Endothelial cell of umbilical vein (primary cell): ENCODE results near the gene DYNC2LI1. TPM values are rescaled to one million over a fixed set of nuclear protein-coding genes. Genes with fewer than 3 reads are reported as not detected.

Experiments used
- BruUV-seq: library from RNA; stranded (reverse); fragments of 400-500 nt; replicated peaks from 2 replicates; lab custom pipeline; 2021; lab: Mats Ljungman, UMichigan
- CTCF ChIA-PET: fragments of 300-600, 350-600 bp; sonication (Branson Sonifier 250); formaldehyde crosslinking; loops from one replicate; lab custom pipeline; 2021; ENCODE audit warnings: antibody characterized with exemption, inconsistent platforms; lab: Charles Lee
- POLR2A ChIA-PET: fragments of 300-600, 350-600 bp; sonication (Branson Sonifier 250); formaldehyde crosslinking; loops from one replicate; lab custom pipeline; 2021; ENCODE audit warnings: antibody characterized with exemption, inconsistent platforms; lab: Charles Lee
- DNase-seq: peaks from one replicate; pipeline ENCODE4 v3.0.0-alpha.2; 2011; ENCODE audit warnings: low read depth, low spot score
- FAIRE-seq: peaks from 2 replicates; lab custom pipeline; 2011; peaks lifted over from hg19 to GRCh38; lab: Jason Lieb, UNC
- H2AFZ ChIP-seq: 2 replicates; pipeline ENCODE4 v1.6.0; 2012; ENCODE audit warnings: low read depth, low read length, control low read depth, inconsistent platforms
- H3K27ac ChIP-seq: 2 replicates; pipeline ENCODE4 v1.5.1; 2011; ENCODE audit warnings: low read depth, mild to moderate bottlenecking, control low read depth, low read length, moderate library complexity; ENCODE audit not compliant: insufficient read depth
- H3K27me3 ChIP-seq, 2 experiments: 2 replicates each; pipeline versions ENCODE4 v1.6.0 to v1.6.1; 2011; ENCODE audit warnings: low read length in 2 of 2, mixed read lengths in 1 of 2; ENCODE audit not compliant: control insufficient read depth in 2 of 2, insufficient read depth in 2 of 2
- H3K36me3 ChIP-seq, 2 experiments: 2 replicates in 1 of 2; 3 replicates in 1 of 2; pipeline ENCODE4 v1.5.1; 2011; ENCODE audit warnings: low read length in 2 of 2, mild to moderate bottlenecking in 1 of 2, moderate library complexity in 1 of 2; ENCODE audit not compliant: control insufficient read depth in 2 of 2, insufficient read depth in 2 of 2; ENCODE audit errors: extremely low read depth in 1 of 2
- H3K4me1 ChIP-seq: 3 replicates; pipeline ENCODE4 v1.5.1; 2011; ENCODE audit warnings: mild to moderate bottlenecking, low read length; ENCODE audit not compliant: control insufficient read depth, insufficient read depth; ENCODE audit errors: extremely low read depth
- H3K4me2 ChIP-seq: 2 replicates; pipeline ENCODE4 v1.6.1; 2011; ENCODE audit warnings: low read length, control low read depth, mixed read lengths; ENCODE audit not compliant: insufficient read depth
- H3K4me3 ChIP-seq, 3 experiments: fragments of 200-600 bp in 1 of 3; sonication (generic), shearing (Covaris generic) in 1 of 3; replicated peaks in 1 of 3; 2 replicates each; pipeline ENCODE4 v1.5.1; 2011 to 2016; ENCODE audit warnings: control low read depth in 3 of 3, low read length in 3 of 3, mild to moderate bottlenecking in 2 of 3, inconsistent platforms in 1 of 3, low read depth in 1 of 3, moderate library complexity in 1 of 3; ENCODE audit not compliant: insufficient read depth in 1 of 3
- H3K79me2 ChIP-seq: 2 replicates; pipeline ENCODE4 v1.6.0; 2012; ENCODE audit warnings: low read length, inconsistent platforms; ENCODE audit not compliant: control insufficient read depth, insufficient read depth
- H3K9ac ChIP-seq: replicated peaks from 2 replicates; pipeline ENCODE3; 2011; ENCODE audit warnings: low read length, control low read depth; ENCODE audit not compliant: insufficient read depth; ENCODE audit errors: extremely low read depth
- H3K9me1 ChIP-seq: replicated peaks from 3 replicates; pipeline ENCODE4 v1.6.0; 2011; ENCODE audit warnings: mild to moderate bottlenecking, low read length; ENCODE audit not compliant: control insufficient read depth, insufficient read depth; ENCODE audit errors: extremely low read depth
- H3K9me3 ChIP-seq: replicated peaks from 2 replicates; pipeline ENCODE4 v1.5.1; 2012; ENCODE audit warnings: low read length, inconsistent platforms; ENCODE audit not compliant: control insufficient read depth, insufficient read depth
- H4K20me1 ChIP-seq: replicated peaks from 2 replicates; pipeline ENCODE3; 2011; ENCODE audit warnings: mild to moderate bottlenecking, low read length; ENCODE audit not compliant: control insufficient read depth, insufficient read depth; ENCODE audit errors: extremely low read depth
- CTCF ChIP-seq, 2 donors: IDR thresholded peaks; 1 replicate in 1 of 2; 2 replicates in 1 of 2; pipeline ENCODE4 v1.5.1; 2011; ENCODE audit warnings: low read length in 2 of 2, mild to moderate bottlenecking in 2 of 2, moderate library complexity in 2 of 2, control low read depth in 1 of 2, inconsistent platforms in 1 of 2, low read depth in 1 of 2; ENCODE audit not compliant: insufficient read depth in 1 of 2; ENCODE audit errors: extremely low read depth in 1 of 2
- EZH2 ChIP-seq: IDR thresholded peaks from 2 replicates; pipeline ENCODE4 v1.6.1; 2012; ENCODE audit warnings: borderline replicate concordance, low read depth, mild to moderate bottlenecking, moderate library complexity, low read length, inconsistent platforms; ENCODE audit not compliant: severe bottlenecking
- FOS ChIP-seq: IDR thresholded peaks from 2 replicates; pipeline ENCODE4 v1.6.1; 2011; ENCODE audit warnings: mild to moderate bottlenecking, low read length, moderate library complexity, borderline replicate concordance; ENCODE audit not compliant: insufficient read depth
- GATA2 ChIP-seq: IDR thresholded peaks from 2 replicates; pipeline ENCODE4 v1.7.0; 2011; ENCODE audit warnings: low read depth, mild to moderate bottlenecking, moderate library complexity, mixed read lengths, low read length; ENCODE audit not compliant: insufficient read length, insufficient read depth
- JUN ChIP-seq: IDR thresholded peaks from 2 replicates; pipeline ENCODE4 v1.6.1; 2011; ENCODE audit warnings: borderline replicate concordance, low read depth; ENCODE audit not compliant: insufficient read length, insufficient read depth
- MYC ChIP-seq: IDR thresholded peaks from one replicate; pipeline ENCODE4 v1.6.1; 2011; ENCODE audit warnings: mild to moderate bottlenecking, low read depth, low read length
- POLR2A ChIP-seq: IDR thresholded peaks from 2 replicates; pipeline ENCODE4 v1.6.1; 2012; ENCODE audit warnings: low read depth, mild to moderate bottlenecking, control low read depth, low read length
- POLR2AphosphoS5 ChIP-seq: IDR thresholded peaks from 2 replicates; pipeline ENCODE4 v1.6.1; 2012; ENCODE audit warnings: low read depth, mild to moderate bottlenecking, control low read depth, low read length, moderate library complexity; ENCODE audit not compliant: insufficient read depth
- dilution Hi-C: fragments of 300-500 bp; cut with MboI; formaldehyde crosslinking; loops from one replicate; pipeline ENCODE4 v1.15.0; 2019; ENCODE audit warnings: low sequenced_read_pairs; ENCODE audit not compliant: extremely low pct_ligation_motif_present
- intact Hi-C: fragments of 100-400 bp; cut with micrococcal nuclease; formaldehyde crosslinking; loops from one replicate; pipeline ENCODE4 v1.10.0; 2022
- polyA plus RNA-seq, 4 experiments: library from polyadenylated mRNA; depleted of rRNA in 3 of 4; stranded (reverse) in 3 of 4; unstranded in 1 of 4; fragments of >200 nt; gene quantifications; 2 replicates each; pipeline versions ENCODE4 v1.2.1 to v1.2.3, GENCODE V29; 2011 to 2012; ENCODE audit warnings: missing spikeins in 1 of 4
- total RNA-seq: library from RNA; stranded (reverse); gene quantifications from 2 replicates; pipeline ENCODE4 v1.2.3, GENCODE V29; 2021
- TF ChIP-seq, protein P1 (sequence below): IDR thresholded peaks from 2 replicates; pipeline ENCODE4 v1.6.1; 2011; ENCODE audit not compliant: insufficient read depth, insufficient read length

The DYNC2LI1 gene
- total and polyA plus RNA-seq, 2 donors (not counting 3 experiments of a cell fraction or from before 2014, with no cell fraction given) = 4.2 to 8.7 TPM

DNA sequence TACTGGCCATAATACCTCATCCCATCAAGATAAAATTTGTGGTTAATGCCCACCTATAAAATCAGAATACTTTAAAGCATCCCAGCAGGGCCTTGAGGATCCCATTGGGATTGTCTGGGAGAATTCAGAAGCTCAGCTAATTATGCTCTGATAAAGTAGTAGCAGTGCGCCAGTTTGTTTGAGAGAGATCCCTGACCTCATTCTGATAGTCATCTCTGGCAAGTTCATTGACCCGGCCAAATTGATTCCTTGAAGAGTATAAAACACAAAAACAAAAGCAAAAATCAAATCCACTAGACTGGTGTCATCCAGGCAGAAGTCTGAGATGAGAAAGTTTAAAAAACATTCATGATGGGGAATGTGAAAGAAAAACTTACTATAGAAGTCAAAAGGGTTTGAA, 50.7 kb downstream of the DYNC2LI1 start:
- DNase-seq = no peak
- intact Hi-C loops (no loop called here), dilution Hi-C loops (no loop called here)
- H3K27ac ChIP-seq = no peak overlapping the region
- no peaks in the 10 kb centered on the region for H3K9me3 ChIP-seq
- no peaks in the 10 kb centered on the region for H3K9me1 ChIP-seq
- H3K4me1 ChIP-seq = no peaks in the 10 kb centered on the region
- FAIRE-seq = no peak
- H3K9ac ChIP-seq = no peak overlapping the region
- no peaks in the 10 kb centered on the region for H3K36me3 ChIP-seq
- no peak overlapping the region for H3K4me2 ChIP-seq
- H2AFZ ChIP-seq = no peak overlapping the region
- no peaks in the 10 kb centered on the region for H3K79me2 ChIP-seq
- no peak overlapping the region for H3K4me3 ChIP-seq
- no TSS peak for BruUV-seq
- TF ChIP-seq POLR2A = no peak
- TF ChIP-seq, protein P1, sequence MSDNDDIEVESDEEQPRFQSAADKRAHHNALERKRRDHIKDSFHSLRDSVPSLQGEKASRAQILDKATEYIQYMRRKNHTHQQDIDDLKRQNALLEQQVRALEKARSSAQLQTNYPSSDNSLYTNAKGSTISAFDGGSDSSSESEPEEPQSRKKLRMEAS = no peak
- no peak for TF ChIP-seq FOS
- TF ChIP-seq MYC = no peak
- TF ChIP-seq EZH2 = no peak
- no peak for TF ChIP-seq CTCF (IDR thresholded peaks at IDR 0.05; ENCODE audit: extremely low read depth in 1 of 2, insufficient read depth in 1 of 2, low read depth in 1 of 2, low read length in 2 of 2)
- TF ChIP-seq POLR2AphosphoS5 = no peak
- TF ChIP-seq GATA2 = no peak
- no peak for TF ChIP-seq JUN
- ChIA-PET CTCF (no interaction called here), POLR2A (no interaction called here)
- H3K27me3 ChIP-seq = peaks cover 7 to 11% of the 10 kb centered on the region in 2 experiments
- no peaks in the 10 kb centered on the region for H4K20me1 ChIP-seq
